Dermis blood vessel endothelial cell (primary cell): ENCODE data around the gene YOD1. TPM values are rescaled to one million over a fixed set of nuclear protein-coding genes. Genes with fewer than 3 reads are reported as not detected.

Experiments
- DNase-seq: peaks from one replicate; pipeline ENCODE4 v3.0.0; 2010
- total RNA-seq: library from RNA; depleted of rRNA; stranded (reverse); fragments of >200 nt; gene quantifications from 2 replicates; pipeline ENCODE4 v1.2.3, GENCODE V29; 2014

Gene YOD1
- total RNA-seq, 1 donor from 2014 or later: 8.5 TPM

DNA sequence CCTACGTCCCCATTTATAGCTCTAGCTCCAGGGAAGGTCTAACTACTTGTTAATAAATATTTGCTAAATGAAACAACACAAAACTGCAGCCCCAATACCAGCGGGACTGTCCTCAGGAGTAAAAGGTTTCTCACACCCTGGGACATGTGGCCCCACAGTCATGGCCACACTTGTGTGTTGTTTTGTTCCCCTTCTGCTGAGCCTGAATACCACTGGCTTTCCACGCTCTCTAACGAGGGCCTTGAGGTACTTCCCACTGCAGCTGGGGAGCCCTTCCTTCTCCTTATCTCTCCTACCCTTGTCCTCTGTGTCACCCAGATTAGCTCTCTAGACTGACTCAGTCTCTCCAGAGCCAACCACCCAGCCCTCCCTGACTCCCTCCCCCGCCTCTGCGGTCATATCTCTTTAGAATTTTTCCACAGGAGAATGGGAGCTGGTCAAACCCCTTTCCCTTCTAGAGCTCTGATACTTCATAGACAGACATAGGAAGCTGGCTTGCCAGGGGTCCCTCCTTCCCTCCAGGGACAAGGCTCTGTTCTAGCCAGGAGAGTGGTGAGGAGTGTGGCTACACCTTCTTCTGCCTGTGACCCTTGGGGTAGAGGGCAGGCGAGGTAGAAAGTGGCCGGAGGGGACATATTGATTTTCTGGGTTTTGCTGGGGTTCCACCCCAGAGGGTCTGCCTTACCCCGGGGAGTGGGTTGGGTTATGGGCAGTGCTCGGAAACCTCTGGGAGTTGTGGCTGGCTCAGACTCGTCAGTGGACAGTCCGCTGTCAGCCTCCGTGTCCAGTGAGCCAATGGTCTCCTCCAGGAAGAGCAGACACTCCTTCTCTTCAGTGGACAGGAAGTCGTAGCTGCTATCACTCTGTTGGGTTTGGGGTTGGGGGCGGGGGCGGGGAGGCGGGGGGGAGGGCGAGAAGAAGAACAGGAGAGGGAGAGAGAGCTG, 26.5 kb downstream of the YOD1 start:
- no peak for DNase-seq

- no peak for DNase-seq
Observed at GRCh38 chr1:207022996-207023679, 27.9 kb downstream of the YOD1 start.

- no peak for DNase-seq
Observed at GRCh38 chr1:207021876-207022596, 29.0 kb downstream of the YOD1 start.

GRCh38 chr1:207021139-207021861, 29.7 kb downstream of the YOD1 start:
- no peak for DNase-seq

DNA sequence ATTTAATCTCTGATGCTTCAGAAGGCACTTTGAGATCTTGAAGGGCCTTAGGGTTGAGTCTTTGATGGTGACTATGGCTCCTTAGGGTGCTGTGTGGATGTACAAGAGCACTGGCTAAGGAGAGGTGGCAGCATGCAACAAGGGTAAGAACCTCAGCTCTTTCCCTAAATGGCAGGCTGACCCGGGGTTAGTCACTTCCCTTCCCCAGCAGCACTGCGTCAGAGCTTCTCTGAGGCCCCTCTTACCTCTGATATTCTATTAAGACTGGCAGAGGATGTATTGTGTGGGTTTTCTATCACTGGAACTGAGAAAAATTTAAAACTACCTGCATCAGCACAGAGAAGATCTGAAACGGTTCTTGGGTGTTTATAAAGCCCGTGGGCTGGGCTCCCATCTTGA, 30.3 kb downstream of the YOD1 start:
- DNase-seq: peak; percentile 8

GRCh38 chr1:207020065-207020708, 30.8 kb downstream of the YOD1 start:
- DNase-seq: no peak

DNA sequence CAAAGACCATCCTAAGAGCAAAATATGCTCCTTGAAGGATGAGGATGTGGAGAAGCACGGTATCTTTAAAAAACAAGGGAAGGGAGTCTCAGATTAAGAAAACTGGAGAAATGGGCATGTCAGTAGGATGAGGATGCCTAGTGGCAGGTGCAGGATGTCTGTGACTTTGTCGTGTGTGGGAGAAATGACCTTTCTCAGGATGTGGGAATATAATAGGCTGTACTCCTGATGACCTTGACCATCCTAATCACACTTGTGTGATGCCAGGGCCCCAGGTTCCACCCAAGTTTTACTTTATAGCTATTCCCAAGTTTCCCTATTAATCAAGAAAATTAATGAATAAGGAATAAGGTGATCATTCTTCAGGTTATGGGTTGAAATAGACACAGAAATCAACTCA, 31.3 kb downstream of the YOD1 start:
- no peak for DNase-seq

DNA sequence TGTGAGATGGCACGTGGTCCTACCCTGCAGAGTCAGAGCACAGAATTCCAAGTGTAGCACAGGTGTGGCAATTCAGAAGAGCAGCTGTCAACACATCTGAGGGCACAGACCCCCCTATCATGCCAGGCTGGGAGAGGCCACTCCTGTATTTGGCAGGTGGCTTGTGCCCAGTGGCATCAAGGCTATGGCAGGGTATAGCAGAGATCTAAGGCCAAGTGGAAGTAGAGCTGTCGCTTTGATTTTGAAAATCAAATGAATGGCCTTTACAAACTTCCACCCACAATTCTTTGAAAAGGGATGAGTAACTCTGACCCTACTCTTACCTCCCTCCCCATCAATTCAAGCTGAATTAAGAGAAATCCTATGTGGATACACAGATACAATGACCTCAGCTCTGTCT, 31.8 kb downstream of the YOD1 start:
- DNase-seq: no peak

GRCh38 chr1:207018707-207019106, 32.3 kb downstream of the YOD1 start:
- no peak for DNase-seq

DNA sequence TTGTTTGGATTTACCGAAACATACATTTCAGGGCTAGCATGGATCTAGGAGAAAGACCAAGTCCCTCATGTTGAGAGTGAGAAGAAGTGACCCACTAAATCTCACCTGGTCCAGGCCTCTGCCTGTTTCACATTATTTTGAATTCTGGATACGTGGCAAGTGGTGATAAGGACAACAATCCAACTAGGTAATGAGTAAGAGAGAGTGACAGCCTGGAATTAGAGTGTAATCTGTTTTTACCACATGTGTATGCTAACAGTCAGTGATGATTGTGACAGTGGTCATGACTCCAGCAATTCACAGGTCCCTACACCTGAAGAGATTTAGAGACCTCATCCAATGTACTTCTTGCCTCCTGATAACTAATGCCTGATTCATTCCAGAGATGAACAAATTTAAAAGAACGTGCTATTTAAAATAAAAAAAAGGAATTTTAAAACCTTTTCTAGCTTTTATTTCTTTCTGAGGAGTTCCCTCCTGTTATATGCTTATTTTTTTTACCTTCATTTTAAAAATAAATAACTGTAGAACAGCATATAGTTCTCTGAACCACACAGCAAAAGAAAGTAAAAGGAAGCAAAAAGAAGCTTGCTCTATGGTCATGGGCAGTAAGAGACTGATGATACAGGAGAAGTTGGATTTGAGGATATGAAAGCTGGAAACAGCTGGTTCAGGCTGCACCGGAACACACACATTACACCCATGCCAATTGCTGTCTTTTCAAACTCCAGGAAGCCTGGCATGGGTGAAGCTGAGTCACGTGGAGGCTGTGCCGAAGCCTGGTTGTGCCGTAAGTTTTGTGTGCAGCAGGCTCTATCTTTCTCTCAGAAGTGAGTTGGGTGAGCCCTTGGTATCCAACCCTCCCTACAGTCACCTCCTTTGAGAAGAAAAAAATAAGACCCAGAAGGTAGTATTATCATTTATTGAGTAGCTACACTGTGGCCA, 33.1 kb downstream of the YOD1 start:
- no peak for DNase-seq

DNA sequence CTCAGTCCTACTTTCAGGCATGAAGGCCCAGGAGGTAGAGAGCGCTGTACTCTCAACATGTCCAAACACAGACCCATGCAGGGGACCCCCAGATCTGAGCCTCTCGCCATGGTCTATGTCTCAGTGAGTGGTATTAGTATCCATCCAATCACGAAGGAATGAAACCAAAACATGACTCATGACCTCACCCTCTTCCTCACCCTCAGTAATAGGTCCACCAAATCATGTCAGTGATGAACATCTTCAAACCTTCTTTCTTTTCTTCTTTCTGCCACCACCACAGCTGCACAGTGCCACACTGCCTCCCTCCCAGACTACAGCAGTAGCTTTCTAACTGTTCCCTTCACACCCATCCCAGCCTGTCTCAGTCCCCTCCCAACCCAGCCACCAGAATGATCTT, 35.2 kb downstream of the YOD1 start:
- DNase-seq: no peak

DNA sequence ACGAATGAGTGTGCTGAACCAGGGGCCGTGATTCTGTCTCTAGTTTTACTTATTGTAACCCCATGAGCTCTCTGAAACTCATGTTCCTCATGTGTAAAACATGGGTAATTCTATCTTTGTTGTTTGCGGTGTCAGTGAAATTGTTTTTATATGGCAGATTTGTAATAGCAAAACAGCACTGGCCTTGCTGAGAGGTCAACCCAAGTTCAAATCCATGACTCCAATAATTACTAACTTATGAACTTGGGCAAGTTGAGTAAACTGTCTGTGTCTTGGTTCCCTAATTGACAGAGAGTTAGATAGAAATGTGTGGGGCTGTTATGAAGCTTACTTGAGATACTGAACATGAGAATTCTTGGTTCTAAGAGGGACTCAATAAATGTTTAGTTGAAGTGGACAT, 36.3 kb downstream of the YOD1 start:
- DNase-seq: no peak

DNA sequence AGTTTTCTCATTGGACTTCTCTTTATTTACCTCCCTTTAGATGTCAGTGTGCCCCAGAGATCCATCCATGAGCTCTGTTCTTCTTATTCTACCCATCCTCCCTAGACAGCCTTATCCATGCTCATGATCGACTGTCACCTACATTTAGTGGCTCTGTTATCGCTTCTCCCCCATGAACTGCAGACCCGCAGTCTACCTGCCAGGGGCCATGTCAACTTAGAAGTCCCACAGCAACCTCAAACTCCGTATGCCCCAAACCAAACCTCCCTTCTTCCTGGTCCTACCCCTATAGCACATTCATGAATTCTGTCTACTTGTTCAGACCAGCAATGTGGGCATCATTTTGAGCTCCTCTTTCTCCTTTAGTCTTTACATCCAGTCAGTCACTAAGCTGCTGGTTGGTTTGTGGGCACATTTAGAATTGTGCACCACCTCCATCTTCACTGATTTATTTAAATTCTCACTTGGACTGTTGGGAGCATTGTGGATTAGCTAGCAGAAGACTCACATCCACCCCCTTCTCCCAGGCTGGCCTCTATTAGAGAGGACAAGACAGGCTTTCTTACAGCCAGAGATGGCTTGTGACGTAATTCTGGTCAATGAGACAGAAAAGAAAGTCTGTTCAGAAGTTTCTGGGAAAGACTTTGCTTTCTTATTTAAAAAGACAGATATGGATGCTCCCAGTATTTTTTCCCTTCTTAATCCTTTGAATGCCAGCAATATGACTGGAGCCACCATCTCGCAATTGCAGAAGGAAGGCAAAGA, 37.5 kb downstream of the YOD1 start:
- no peak for DNase-seq

DNA sequence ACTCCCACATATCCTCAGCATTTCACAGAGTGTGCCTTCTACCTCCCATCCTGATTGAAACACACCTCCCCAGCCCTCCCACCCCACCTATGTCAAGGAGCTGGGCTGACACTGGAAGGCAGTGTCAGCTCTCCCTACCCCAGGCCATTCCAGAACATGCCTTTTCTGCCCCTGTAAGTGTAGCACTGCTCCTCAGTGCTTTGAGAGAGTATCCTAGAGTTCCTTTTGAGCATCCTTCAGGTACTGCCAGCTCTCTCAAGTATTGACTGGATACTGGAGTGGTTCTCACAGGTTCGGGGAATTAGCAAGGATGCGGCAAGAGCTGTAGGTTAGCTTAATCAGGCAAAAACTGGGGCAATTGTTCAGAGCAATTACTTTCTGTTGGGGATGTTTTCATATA, 40.3 kb downstream of the YOD1 start:
- DNase-seq: no peak

DNA sequence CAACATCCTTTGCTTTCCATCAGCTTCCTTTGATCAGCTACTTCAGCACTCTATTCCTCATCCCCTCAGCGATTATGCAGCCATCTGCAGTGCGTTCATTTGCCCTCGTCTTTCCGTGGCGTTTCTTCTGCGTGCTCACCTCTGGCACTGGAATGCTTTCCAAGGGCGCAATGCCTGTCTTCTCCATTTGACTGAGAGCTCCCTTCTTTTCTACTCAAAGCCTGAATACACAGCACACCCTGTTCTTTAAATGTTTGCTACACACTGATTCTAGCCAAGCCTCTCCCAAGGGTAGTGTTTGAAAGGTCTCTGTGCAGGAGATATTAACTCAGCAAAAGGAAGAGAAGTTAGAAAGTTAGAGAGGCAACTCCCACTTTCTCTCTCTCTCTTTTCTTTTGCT, 41.1 kb downstream of the YOD1 start:
- no peak for DNase-seq

DNA sequence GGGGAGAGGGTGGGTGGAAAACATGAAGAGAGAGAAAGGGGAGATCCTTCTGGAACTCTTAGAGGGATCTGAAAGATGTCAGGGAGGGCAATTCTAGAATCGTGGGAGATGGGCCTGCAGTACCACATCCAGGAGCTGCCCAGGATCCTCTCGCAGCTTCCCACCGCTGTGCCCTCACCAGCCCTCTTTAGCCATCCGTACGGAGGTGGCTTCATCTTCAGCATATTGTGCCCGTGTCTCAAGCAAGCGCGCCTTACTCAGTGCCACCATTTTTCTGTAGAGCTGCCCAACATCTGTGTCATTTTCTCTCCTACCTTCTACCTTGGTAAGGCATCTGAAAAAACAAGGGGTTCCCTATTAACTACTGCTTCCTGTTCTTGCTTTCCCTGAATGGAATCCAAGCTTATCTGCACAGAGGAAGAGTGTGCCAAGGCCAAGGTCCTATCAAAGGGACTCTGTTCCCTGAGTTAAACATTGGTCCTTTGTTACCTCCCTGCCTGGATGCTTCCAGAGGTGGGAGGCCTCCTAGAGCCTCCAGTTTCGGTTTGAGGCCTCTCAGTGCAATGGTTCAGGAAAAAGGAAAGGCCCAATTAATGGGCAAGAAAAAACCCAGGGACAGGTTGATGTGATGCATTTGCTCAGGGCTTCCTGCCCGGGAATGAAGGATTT, 41.7 kb downstream of the YOD1 start:
- no peak for DNase-seq

DNA sequence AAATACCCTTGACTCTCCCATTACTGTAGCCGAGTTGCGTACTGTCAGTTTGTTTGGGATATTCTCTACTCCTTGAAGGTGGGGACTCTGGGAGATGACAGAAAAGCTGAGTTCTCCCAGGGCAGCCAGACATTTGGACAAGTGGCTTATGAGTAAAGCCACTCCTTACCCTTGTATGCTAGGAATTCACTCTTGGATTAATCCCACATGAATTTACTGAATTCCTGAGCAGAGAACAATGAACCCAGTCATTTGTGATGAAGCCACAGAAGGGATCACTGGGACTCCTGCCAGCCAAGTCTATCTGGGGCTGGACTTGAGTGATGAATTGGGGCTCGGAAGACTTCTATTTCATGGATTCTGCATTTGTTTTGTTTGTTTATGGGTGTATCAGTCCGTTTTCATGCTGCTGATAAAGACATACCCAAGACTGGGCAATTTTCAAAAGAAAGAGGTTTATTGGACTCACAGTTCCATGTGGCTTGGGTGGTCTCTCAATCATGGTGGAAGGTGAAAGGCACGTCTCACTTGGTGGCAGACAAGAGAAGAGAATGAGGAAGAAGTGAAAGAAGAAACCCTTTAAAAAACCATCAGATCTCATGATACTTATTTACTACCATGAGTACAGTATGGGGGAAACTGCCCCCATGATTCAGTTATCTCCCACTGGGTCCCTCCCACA, 43.5 kb downstream of the YOD1 start:
- DNase-seq: peak; percentile 40

- DNase-seq: no peak
Observed at GRCh38 chr1:207006914-207007313, 44.1 kb downstream of the YOD1 start.

GRCh38 chr1:207006083-207006482, 44.9 kb downstream of the YOD1 start:
- DNase-seq: no peak
